Mesothelial cell of epicardium (in vitro differentiated cells): ENCODE results near the gene SPSB4. TPM values are rescaled to one million over a fixed set of nuclear protein-coding genes. Genes with fewer than 3 reads are reported as not detected.

Experiments used
- DNase-seq, 2 experiments: peaks; one replicate each; pipeline ENCODE4 v3.0.0; 2021; ENCODE audit warnings: low spot score in 2 of 2; ENCODE audit not compliant: unreplicated experiment in 2 of 2
- H3K27ac Mint-ChIP-seq: 2 replicates; pipeline ENCODE4 v1.8.0; 2021; ENCODE audit warnings: mixed read lengths
- H3K27me3 Mint-ChIP-seq: 2 replicates; pipeline ENCODE4 v1.8.0; 2021; ENCODE audit warnings: low read depth, mixed read lengths
- H3K36me3 Mint-ChIP-seq: 2 replicates; pipeline ENCODE4 v1.8.0; 2021; ENCODE audit warnings: mixed read lengths
- H3K4me1 Mint-ChIP-seq: 2 replicates; pipeline ENCODE4 v1.8.0; 2021; ENCODE audit warnings: mixed read lengths
- H3K4me3 Mint-ChIP-seq: 2 replicates; pipeline ENCODE4 v1.8.0; 2021; ENCODE audit warnings: mild to moderate bottlenecking, moderate library complexity, mixed read lengths
- H3K9me3 Mint-ChIP-seq: 2 replicates; pipeline ENCODE4 v1.8.0; 2021; ENCODE audit warnings: mixed read lengths
- CTCF ChIP-seq: fragments of 200-600 bp; sonication (generic); IDR thresholded peaks from one replicate; pipeline ENCODE4 v1.5.0; 2021; ENCODE audit warnings: antibody characterized with exemption; ENCODE audit not compliant: unreplicated experiment
- total RNA-seq: library from RNA; stranded (reverse); gene quantifications from 3 replicates; pipeline ENCODE4 v1.2.1, GENCODE V29; 2021

Gene SPSB4
- total RNA-seq, 1 donor from 2014 or later: 13.1 TPM

GRCh38 chr3:141153679-141153966 lies 102.5 kb downstream of the SPSB4 start:
- H3K9me3 Mint-ChIP-seq: peaks cover 3% of the 10 kb centered on the region
- no peak overlapping the region for H3K27ac Mint-ChIP-seq
- H3K36me3 Mint-ChIP-seq: peaks cover 2% of the 10 kb centered on the region
- TF ChIP-seq CTCF: no peak
- H3K27me3 Mint-ChIP-seq: no peaks in the 10 kb centered on the region
- DNase-seq: no peak
- no peak overlapping the region for H3K4me3 Mint-ChIP-seq
- H3K4me1 Mint-ChIP-seq: peaks cover 9% of the 10 kb centered on the region

- Mint-ChIP-seq H3K27ac (no peak overlapping the region), H3K36me3 (peaks cover 12% of the 10 kb centered on the region), H3K4me3 (no peak overlapping the region), H3K4me1 (no peaks in the 10 kb centered on the region), H3K9me3 (peaks cover 56% of the 10 kb centered on the region), H3K27me3 (no peaks in the 10 kb centered on the region)
- TF ChIP-seq CTCF: no peak
- DNase-seq: no peak
Measured at GRCh38 chr3:141164852-141165251, 113.7 kb downstream of the SPSB4 start.

- Mint-ChIP-seq H3K27me3 (no peaks in the 10 kb centered on the region), H3K4me1 (no peaks in the 10 kb centered on the region), H3K4me3 (no peak overlapping the region), H3K27ac (no peak overlapping the region), H3K36me3 (peaks cover 3% of the 10 kb centered on the region), H3K9me3 (peaks cover 33% of the 10 kb centered on the region)
- DNase-seq: no peak
- no peak for TF ChIP-seq CTCF
Measured at GRCh38 chr3:141167681-141168080, 116.5 kb downstream of the SPSB4 start.

- H3K27ac Mint-ChIP-seq: no peak overlapping the region
- DNase-seq: no peak
- no peaks in the 10 kb centered on the region for H3K27me3 Mint-ChIP-seq
- no peak for TF ChIP-seq CTCF
- no peaks in the 10 kb centered on the region for H3K4me1 Mint-ChIP-seq
- H3K9me3 Mint-ChIP-seq: peaks cover 26% of the 10 kb centered on the region
- peaks cover 3% of the 10 kb centered on the region for H3K36me3 Mint-ChIP-seq
- H3K4me3 Mint-ChIP-seq: no peak overlapping the region
Measured at GRCh38 chr3:141170678-141171295, 119.6 kb downstream of the SPSB4 start.

GRCh38 chr3:141174674-141175073 lies 123.5 kb downstream of the SPSB4 start:
- Mint-ChIP-seq H3K9me3 (peaks cover 4% of the 10 kb centered on the region), H3K36me3 (no peaks in the 10 kb centered on the region), H3K4me1 (no peaks in the 10 kb centered on the region), H3K27ac (no peak overlapping the region), H3K27me3 (no peaks in the 10 kb centered on the region), H3K4me3 (no peak overlapping the region)
- DNase-seq: no peak
- TF ChIP-seq CTCF: no peak

- no peaks in the 10 kb centered on the region for H3K36me3 Mint-ChIP-seq
- no peak overlapping the region for H3K27ac Mint-ChIP-seq
- no peak overlapping the region for H3K4me3 Mint-ChIP-seq
- TF ChIP-seq CTCF: no peak
- H3K27me3 Mint-ChIP-seq: no peaks in the 10 kb centered on the region
- no peaks in the 10 kb centered on the region for H3K4me1 Mint-ChIP-seq
- no peak for DNase-seq
- peaks cover 21% of the 10 kb centered on the region for H3K9me3 Mint-ChIP-seq
Measured at GRCh38 chr3:141176775-141177174, 125.6 kb downstream of the SPSB4 start.
